GM21619 (cell line): ENCODE data around the gene RCAN3.
"Not testable (repeated sequence)": the region's sequence is repeated elsewhere in the genome, so short reads cannot be mapped to it uniquely, and the experiment has no call there.

Source experiments
- ATAC-seq: cut with Tn5 transposase; IDR thresholded peaks from one replicate; pipeline ENCODE4 v1.9.1; 2021; ENCODE audit not compliant: unreplicated experiment

Gene RCAN3

GRCh38 chr1:24508911-24509310 lies 6.3 kb downstream of the RCAN3 start:
- no peak for ATAC-seq

GRCh38 chr1:24513706-24514105 lies 11.1 kb downstream of the RCAN3 start:
- no peak for ATAC-seq

- no peak for ATAC-seq
Measured at GRCh38 chr1:24514946-24515345, 12.3 kb downstream of the RCAN3 start.

- not testable (repeated sequence) for ATAC-seq
Measured at GRCh38 chr1:24515671-24516209, 13.1 kb downstream of the RCAN3 start.

- no peak for ATAC-seq
Measured at GRCh38 chr1:24516506-24516905, 13.9 kb downstream of the RCAN3 start.

GRCh38 chr1:24517898-24518297 lies 15.3 kb downstream of the RCAN3 start:
- no peak for ATAC-seq

GRCh38 chr1:24520282-24520681 lies 17.6 kb downstream of the RCAN3 start:
- not testable (repeated sequence) for ATAC-seq

- ATAC-seq, result no peak
Measured at GRCh38 chr1:24525606-24526005, 23.0 kb downstream of the RCAN3 start.

GRCh38 chr1:24526045-24526444 lies 23.4 kb downstream of the RCAN3 start:
- ATAC-seq, result no peak

GRCh38 chr1:24526940-24527542 lies 24.4 kb downstream of the RCAN3 start:
- ATAC-seq, result no peak

- no peak for ATAC-seq
Measured at GRCh38 chr1:24528744-24529143, 26.1 kb downstream of the RCAN3 start.

GRCh38 chr1:24529292-24529691 lies 26.7 kb downstream of the RCAN3 start:
- not testable (repeated sequence) for ATAC-seq

- peak; percentile 46 for ATAC-seq
Measured at GRCh38 chr1:24535021-24535424, 32.4 kb downstream of the RCAN3 start.

- ATAC-seq, result no peak
Measured at GRCh38 chr1:24535778-24536177, 33.1 kb downstream of the RCAN3 start.

GRCh38 chr1:24536391-24536840 lies 33.8 kb downstream of the RCAN3 start:
- ATAC-seq, result peak; percentile 69

- no peak for ATAC-seq
Measured at GRCh38 chr1:24540051-24540905, 37.6 kb downstream of the RCAN3 start.

GRCh38 chr1:24540906-24541710 lies 38.5 kb downstream of the RCAN3 start:
- ATAC-seq, result no peak

- ATAC-seq, result no peak
Measured at GRCh38 chr1:24541711-24542346, 39.2 kb downstream of the RCAN3 start.

GRCh38 chr1:24544239-24544638 lies 41.6 kb downstream of the RCAN3 start:
- no peak for ATAC-seq

GRCh38 chr1:24545662-24546061 lies 43.0 kb downstream of the RCAN3 start:
- ATAC-seq, result no peak

GRCh38 chr1:24547195-24547594 lies 44.6 kb downstream of the RCAN3 start:
- ATAC-seq, result no peak
